Epithelial cell of esophagus (primary cell): Measurements from ENCODE around the gene ZMYND19.

Source experiments
- DNase-seq: peaks from one replicate; pipeline ENCODE4 v3.0.0; 2010; ENCODE audit warnings: low read depth
- H3K4me3 ChIP-seq: 2 replicates; pipeline ENCODE4 v1.5.1; 2011; ENCODE audit warnings: mild to moderate bottlenecking, low read length, control low read depth
- TF ChIP-seq, protein P1 (sequence below): IDR thresholded peaks from 2 replicates; pipeline ENCODE4 v1.5.1; 2011; ENCODE audit warnings: low read depth, mild to moderate bottlenecking, low read length, control low read depth, inconsistent platforms; ENCODE audit not compliant: insufficient read depth; ENCODE audit errors: missing control alignments

Gene ZMYND19

DNA sequence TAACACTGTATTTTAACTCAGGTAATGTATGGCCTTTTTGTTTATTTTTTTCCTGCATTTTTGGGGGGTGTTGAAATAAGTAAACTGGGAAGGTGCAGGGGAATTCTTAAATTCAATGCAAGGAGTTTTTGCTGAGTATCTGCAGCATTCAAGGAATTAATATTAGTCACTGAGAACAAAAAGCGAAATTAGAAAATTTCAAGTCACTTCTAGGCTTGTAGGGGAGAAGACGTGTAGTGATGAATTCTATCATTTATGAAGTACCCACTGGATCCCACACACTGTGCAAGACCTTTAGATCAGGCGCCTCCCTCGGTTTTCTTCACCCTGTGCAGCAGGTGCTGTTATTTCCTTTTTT lies 29.7 kb upstream of the ZMYND19 start:
- TF ChIP-seq, protein P1, sequence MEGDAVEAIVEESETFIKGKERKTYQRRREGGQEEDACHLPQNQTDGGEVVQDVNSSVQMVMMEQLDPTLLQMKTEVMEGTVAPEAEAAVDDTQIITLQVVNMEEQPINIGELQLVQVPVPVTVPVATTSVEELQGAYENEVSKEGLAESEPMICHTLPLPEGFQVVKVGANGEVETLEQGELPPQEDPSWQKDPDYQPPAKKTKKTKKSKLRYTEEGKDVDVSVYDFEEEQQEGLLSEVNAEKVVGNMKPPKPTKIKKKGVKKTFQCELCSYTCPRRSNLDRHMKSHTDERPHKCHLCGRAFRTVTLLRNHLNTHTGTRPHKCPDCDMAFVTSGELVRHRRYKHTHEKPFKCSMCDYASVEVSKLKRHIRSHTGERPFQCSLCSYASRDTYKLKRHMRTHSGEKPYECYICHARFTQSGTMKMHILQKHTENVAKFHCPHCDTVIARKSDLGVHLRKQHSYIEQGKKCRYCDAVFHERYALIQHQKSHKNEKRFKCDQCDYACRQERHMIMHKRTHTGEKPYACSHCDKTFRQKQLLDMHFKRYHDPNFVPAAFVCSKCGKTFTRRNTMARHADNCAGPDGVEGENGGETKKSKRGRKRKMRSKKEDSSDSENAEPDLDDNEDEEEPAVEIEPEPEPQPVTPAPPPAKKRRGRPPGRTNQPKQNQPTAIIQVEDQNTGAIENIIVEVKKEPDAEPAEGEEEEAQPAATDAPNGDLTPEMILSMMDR, result no peak
- DNase-seq, result no peak
- H3K4me3 ChIP-seq, result peak overlapping the region; percentile 75

DNA sequence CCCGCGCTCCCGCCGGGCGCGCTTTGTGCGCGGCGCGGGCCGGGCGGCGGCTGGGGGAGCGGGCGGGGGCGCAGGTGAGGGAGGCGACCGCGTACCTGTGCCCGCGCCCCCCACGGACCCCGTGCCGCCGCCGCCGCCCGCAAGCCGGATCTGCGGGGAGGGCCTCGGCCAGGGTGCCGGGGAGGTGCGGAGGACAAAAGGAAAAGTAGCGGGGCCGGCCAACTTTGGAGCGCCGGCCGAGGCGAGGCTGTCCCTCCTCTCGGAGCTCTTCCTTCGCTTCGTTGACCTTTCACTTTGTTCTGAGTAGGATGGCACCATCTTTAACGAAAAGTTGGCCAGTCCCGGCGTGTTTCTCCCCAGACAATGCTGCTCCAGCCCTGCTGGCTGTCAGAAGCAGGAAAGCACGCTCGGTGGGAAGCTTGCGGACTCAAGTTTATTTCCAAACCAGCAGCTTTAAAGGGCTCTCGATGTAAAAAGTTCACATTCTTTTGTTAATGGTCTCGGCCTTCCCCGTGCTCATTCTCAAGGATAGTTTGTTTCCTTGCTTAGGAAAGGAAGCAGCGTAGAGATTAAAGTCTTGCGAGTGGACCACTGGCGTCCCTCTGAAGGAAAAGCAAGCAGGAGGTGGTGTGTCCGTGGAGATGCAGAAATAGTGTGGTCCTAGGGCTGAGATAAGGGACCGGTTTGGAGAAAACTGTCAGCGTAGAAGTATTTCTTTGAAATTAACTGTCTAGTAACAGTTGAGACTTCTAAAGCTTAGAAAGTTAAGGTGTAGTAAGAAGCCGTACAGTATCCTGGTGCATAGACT lies 29.1 kb upstream of the ZMYND19 start:
- TF ChIP-seq, protein P1, result no peak
- DNase-seq, result peak; percentile 50
- peak overlapping the region; percentile 75 for H3K4me3 ChIP-seq

DNA sequence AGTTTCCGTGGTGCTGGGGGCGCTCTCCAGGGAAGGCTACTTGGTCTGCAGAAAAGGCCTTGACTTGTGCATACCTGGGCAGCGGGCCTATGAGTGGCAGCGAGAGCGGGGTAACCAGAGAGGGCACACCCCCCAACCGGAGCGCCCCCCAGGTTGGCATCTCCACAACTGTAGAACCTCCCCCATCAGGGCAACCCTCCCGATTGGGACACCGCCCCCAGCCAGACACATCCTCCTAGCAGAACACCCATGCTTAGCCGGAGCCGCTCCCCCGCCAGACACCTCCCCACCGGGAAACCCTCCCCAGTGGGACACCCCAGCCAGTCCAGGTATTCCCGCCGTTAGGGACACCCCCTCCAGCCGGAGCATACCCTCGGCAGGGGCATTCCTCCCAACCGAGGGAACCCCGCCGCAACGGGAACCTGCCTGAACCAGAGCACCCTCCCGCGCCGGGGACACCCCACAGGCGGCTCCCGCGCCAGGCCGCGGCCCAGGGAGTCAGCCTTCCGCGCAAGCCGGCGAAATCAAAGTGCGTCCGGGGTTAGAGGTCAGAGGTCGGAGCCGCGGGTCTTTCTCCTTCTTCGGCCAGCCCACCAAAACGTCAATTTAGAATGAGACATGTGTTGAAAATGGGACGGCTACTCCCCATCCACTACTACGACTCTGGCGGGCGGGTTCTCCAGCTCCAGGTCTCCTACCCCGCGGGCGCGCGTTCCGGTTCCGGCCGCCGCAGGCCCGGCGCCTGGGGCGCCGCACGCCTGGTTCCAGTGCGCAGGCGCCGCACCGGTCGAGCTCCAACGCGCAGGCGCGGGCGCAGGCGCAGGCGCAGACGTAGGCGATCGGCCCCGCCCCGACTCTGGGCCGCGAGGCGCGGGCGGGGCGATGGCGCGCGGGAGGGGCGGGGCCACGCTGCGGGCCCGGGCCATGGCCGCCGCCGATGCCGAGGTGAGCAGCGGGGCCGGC lies 28.1 kb upstream of the ZMYND19 start, which contains the start of gene EHMT1:
Gene EHMT1, plus strand, starts transcription at position 901 of the 963 bp plus-strand sequence. Its CDS starts 24 bp downstream, at position 925.
- DNase-seq, result peak; percentile 77
- TF ChIP-seq, protein P1, result no peak
- H3K4me3 ChIP-seq, result peak within 1 kb of the TSS; percentile 80

DNA sequence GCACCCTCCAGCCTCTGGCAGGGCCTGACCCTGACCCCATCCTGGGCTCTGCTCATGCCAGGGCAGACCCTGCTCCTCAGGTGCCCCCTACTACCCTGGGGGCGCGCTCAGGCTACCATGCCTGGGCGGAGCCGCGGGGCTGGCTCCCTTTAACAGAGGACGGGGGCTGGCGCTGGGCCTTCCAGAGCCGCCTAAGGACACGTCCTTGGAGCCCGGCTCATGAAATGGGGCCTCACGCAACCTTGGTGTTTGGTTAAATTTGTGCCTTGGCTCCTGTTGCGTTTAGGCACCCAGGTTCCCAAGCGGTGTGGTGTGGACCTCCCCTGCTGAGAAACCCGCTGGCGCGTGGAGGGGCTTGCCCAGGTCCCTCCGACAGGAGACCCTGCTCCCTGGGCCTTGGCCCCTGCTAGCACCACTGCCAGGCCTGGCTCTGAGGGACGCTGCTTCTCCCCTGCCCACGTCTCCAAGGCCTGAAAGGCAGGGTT lies 25.1 kb upstream of the ZMYND19 start:
- TF ChIP-seq, protein P1, result no peak
- DNase-seq, result no peak
- H3K4me3 ChIP-seq, result no peak overlapping the region

DNA sequence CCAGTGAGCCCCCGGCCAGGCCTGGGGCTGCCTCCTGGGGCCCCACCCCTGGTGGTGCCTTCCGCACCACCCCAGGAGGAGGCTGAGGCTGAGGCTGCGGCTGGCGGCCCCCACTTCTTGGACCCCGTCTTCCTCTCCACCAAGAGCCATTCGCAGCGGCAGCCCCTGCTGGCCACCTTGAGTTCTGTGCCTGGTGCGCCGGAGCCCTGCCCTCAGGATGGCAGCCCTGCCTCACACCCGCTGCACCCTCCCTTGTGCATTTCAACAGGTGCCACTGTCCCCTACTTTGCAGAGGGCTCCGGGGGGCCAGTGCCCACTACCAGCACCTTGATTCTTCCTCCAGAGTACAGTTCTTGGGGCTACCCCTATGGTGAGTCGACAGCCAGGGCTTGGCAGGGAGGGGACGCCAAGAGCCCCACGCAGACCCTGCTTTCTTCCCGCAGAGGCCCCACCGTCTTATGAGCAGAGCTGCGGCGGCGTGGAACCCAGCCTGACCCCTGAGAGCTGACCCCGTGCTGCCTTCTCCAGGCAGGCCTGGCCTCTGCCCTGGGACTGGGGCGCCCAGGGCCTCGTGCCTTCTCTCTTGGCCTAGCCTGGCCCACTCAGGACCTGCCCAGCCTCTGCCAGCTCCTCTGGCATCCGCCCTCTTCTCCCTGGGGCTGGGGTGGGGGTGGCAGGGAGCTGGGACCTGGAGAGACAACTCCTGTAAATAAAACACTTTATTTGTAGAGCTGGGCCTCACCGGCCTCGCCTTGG lies 24.5 kb upstream of the ZMYND19 start:
- TF ChIP-seq, protein P1, result no peak
- H3K4me3 ChIP-seq, result no peak overlapping the region
- no peak for DNase-seq
